ENCODE results near the gene PCBP4. TPM values are rescaled to one million over a fixed set of nuclear protein-coding genes. Genes with fewer than 3 reads are reported as not detected.
"Not testable (repeated sequence)": the region's sequence is repeated elsewhere in the genome, so short reads cannot be mapped to it uniquely, and the experiment has no call there.

The PCBP4 gene
- polyA plus RNA-seq, 1 donor: 48.8 TPM

DNA sequence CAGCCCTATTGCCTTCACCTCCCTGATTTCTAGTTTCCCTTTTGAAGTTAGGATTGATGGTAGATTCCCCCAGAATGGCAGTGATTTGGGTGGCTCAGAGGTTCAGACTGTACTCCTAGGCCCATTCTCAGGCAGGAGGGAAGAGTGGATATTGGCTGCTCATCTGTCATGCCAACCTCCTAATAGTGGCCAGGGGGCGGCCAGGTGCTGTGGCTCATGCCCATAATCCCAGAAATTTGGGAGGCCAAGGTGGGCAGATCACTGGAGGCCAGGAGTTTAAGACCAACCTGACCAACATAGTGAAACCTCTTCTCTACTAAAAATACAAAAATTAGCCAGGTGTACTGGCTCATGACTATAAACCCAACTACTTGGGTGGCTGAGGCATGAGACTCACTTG, 36.8 kb downstream of the PCBP4 start:
- H3K4me1 ChIP-seq (ENCODE audit: control insufficient read depth, insufficient read depth, low read length): no peaks in the 10 kb centered on the region
- H3K36me3 ChIP-seq (ENCODE audit: control insufficient read depth, insufficient read depth, low read length): peaks cover 27% of the 10 kb centered on the region
- no peak for DNase-seq
- H3K27ac ChIP-seq (ENCODE audit: low read length): no peak overlapping the region
- no peak overlapping the region for H3K4me3 ChIP-seq (ENCODE audit: low read length)
- WGBS (ENCODE audit: insufficient coverage, low lambda C conversion rate): no CpG with 5 or more reads among the region's 1 CpG
- H3K9me3 ChIP-seq (ENCODE audit: control insufficient read depth, low read depth, low read length): no peaks in the 10 kb centered on the region
- no peaks in the 10 kb centered on the region for H3K27me3 ChIP-seq (ENCODE audit: control insufficient read depth, insufficient read depth, low read length)

DNA sequence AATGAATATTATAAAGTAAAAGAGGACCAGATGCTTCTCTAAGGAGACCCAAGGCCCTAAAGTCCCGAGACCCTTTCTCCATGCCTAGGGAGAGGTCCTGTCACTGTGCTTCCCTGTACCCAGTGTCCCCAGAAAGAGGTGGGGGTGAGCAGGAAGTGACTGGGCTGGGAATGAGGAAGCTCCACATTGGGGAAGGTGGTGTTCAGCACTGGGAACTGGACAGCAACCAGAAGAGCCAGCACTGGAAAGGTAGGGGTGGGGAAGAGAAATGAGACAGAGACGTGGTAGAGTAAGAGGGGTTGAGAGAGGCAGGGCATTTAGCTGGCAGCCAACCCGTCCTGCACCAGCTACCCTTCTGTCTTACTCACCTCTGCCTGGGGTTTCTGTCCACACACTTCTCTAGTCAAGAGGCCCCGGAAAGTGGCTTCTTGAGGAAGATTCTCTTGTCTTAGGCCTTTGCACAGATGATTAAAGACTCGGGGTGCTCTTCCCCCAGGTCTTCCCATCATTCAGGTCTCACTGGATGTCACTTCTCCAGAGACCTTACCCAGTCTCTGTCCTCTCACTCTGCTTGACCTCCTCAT, 37.7 kb downstream of the PCBP4 start:
- Histone ChIP-seq H3K4me3 (ENCODE audit: low read length) (no peak overlapping the region), H3K9me3 (ENCODE audit: control insufficient read depth, low read depth, low read length) (no peaks in the 10 kb centered on the region), H3K27ac (ENCODE audit: low read length) (no peak overlapping the region), H3K27me3 (ENCODE audit: control insufficient read depth, insufficient read depth, low read length) (no peaks in the 10 kb centered on the region), H3K36me3 (ENCODE audit: control insufficient read depth, insufficient read depth, low read length) (peaks cover 18% of the 10 kb centered on the region), H3K4me1 (ENCODE audit: control insufficient read depth, insufficient read depth, low read length) (no peaks in the 10 kb centered on the region)
- WGBS (ENCODE audit: insufficient coverage, low lambda C conversion rate): no CpG with 5 or more reads among the region's 5 CpGs
- DNase-seq: no peak

DNA sequence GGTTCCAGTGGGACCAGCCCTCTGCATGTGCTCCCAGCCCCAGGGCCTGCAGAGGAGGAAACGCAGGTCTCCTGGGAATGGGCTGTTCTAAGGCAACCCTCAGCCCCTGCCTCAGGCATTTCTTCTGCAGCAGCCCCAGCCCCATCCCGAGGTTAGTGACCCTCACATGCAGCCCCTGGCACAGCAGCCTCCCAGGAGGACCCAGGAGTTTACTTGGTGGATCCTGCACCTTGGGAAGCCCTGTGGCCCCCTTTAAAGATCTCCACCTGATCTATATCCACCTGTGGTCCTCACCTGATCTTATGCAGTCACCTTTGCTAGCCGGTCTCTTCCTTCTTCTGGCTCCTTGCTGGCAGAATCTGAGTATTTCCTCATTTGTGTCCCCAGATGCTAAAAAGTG, 38.3 kb downstream of the PCBP4 start:
- not testable (repeated sequence) for H3K27me3 ChIP-seq (ENCODE audit: control insufficient read depth, insufficient read depth, low read length); H3K27ac ChIP-seq (ENCODE audit: low read length); H3K4me3 ChIP-seq (ENCODE audit: low read length); H3K9me3 ChIP-seq (ENCODE audit: control insufficient read depth, low read depth, low read length); H3K4me1 ChIP-seq (ENCODE audit: control insufficient read depth, insufficient read depth, low read length); DNase-seq
- H3K36me3 ChIP-seq (ENCODE audit: control insufficient read depth, insufficient read depth, low read length): peaks cover 13% of the 10 kb centered on the region
- no CpG with 5 or more reads among the region's 3 CpGs for WGBS (ENCODE audit: insufficient coverage, low lambda C conversion rate)

DNA sequence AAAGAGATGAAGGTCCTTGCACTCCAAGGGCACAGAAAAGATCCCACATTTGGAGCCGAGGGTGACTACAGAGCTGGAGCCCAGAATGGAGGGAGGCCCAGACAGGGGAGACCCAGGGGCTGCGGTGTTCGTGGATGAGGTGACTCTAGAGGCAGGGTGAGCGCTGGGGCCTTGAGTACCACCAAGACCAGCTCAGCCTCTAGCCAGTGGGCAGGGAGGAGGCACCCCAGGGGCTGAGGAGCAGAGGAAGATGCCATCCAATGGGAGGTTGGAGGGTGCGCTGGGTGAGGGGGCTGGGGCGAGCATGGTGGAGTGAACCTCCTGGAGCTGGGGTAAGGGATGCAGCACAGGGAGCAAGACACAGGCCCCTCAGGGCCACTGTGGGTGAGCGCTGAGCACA, 38.8 kb downstream of the PCBP4 start:
- H3K4me3 ChIP-seq (ENCODE audit: low read length): no peak overlapping the region
- H3K27me3 ChIP-seq (ENCODE audit: control insufficient read depth, insufficient read depth, low read length): no peaks in the 10 kb centered on the region
- no CpG with 5 or more reads among the region's 7 CpGs for WGBS (ENCODE audit: insufficient coverage, low lambda C conversion rate)
- H3K9me3 ChIP-seq (ENCODE audit: control insufficient read depth, low read depth, low read length): no peaks in the 10 kb centered on the region
- peaks cover 7% of the 10 kb centered on the region for H3K36me3 ChIP-seq (ENCODE audit: control insufficient read depth, insufficient read depth, low read length)
- H3K27ac ChIP-seq (ENCODE audit: low read length): no peak overlapping the region
- no peaks in the 10 kb centered on the region for H3K4me1 ChIP-seq (ENCODE audit: control insufficient read depth, insufficient read depth, low read length)
- DNase-seq: no peak

DNA sequence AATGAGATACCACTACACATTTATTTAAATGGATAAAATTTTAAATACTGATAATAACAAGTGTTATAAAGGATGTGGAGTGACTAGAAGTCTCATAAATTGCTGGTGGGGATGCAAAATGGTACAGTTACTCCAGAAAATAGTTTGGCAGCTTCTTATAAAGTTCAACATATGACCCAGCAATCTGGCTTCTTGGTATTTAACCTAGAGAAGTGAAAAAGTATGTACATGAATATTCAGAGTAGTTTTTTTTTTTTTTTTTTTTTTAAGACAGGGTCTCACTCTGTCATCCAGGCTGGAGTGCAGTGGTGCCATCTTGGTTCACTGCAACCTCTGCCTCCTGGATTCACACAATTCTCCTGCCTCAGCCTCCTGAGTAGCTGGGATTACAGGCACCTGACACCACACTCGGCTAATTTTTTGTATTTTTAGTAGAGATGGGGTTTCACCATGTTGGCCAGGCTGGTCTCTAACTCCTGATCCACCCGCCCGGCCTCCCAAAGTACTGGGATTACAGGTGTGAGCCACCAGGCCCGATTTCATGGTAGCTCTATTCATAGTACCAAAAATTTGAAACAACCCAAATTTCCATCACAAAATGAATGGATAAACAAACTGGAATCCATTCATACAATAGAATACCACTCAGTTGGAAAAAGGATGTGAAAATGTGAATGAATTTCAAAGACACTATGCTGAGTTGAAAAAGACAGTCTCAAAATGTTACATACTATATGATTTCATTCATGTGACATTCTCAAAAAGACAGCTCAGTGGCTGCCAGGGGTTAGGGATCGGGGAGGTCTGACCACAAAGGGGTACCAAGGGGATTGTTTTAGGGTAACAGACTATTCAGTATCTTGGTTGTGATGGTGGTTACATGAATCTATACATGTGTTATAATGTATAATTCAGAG, 39.9 kb downstream of the PCBP4 start:
- H3K4me1 ChIP-seq (ENCODE audit: control insufficient read depth, insufficient read depth, low read length): no peaks in the 10 kb centered on the region
- no peak overlapping the region for H3K4me3 ChIP-seq (ENCODE audit: low read length)
- H3K9me3 ChIP-seq (ENCODE audit: control insufficient read depth, low read depth, low read length): no peaks in the 10 kb centered on the region
- H3K27ac ChIP-seq (ENCODE audit: low read length): no peak overlapping the region
- H3K27me3 ChIP-seq (ENCODE audit: control insufficient read depth, insufficient read depth, low read length): no peaks in the 10 kb centered on the region
- DNase-seq: no peak
- no CpG with 5 or more reads among the region's 5 CpGs for WGBS (ENCODE audit: insufficient coverage, low lambda C conversion rate)
- H3K36me3 ChIP-seq (ENCODE audit: control insufficient read depth, insufficient read depth, low read length): no peaks in the 10 kb centered on the region

DNA sequence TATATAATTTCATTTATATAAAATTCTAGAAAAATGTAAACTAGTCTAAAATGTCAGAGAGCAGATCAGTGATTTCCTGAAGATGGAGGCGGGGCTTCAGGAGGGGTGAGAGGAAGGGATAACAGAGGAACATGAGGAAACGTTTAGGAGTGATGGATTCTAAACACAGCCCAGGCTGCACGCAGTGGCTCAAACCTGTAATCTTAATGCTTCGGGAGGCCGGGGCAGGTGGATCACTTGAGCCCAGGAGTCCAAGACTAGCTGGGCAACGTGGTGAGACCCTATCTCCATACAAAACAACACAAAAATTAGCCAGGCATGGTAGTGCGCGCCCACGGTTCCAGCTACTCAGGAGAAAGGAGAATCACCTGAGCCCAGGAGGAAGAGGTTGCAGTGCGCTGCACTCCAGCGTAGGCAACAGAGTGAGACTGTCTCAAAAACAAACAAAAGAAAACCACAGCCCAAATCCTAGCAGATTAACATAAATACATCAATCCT, 46.1 kb downstream of the PCBP4 start:
- Histone ChIP-seq H3K27me3 (ENCODE audit: control insufficient read depth, insufficient read depth, low read length) (no peaks in the 10 kb centered on the region), H3K36me3 (ENCODE audit: control insufficient read depth, insufficient read depth, low read length) (no peaks in the 10 kb centered on the region), H3K4me1 (ENCODE audit: control insufficient read depth, insufficient read depth, low read length) (no peaks in the 10 kb centered on the region), H3K9me3 (ENCODE audit: control insufficient read depth, low read depth, low read length) (no peaks in the 10 kb centered on the region), H3K27ac (ENCODE audit: low read length) (no peak overlapping the region), H3K4me3 (ENCODE audit: low read length) (no peak overlapping the region)
- no peak for DNase-seq
- WGBS (ENCODE audit: insufficient coverage, low lambda C conversion rate): 100% methylated on average over 1 of the region's 11 CpGs

DNA sequence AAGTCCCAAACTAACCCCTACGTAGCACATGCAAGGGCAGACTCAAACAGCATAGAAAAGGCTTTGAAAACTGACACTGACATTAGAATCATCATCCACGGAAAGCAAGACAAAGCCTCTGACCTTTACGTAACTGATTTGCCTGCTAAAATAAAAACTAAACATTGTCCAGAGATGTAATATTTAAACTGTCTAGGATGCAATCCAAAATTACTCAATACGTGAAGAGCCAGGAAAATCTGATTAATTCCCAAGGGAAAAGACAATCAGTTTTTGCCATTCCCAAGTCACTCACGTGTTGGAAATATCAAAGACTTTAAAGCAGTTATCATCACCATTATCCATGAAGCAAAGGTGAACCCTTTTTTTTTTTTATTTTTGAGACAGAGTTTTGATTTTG, 50.8 kb downstream of the PCBP4 start:
- Histone ChIP-seq H3K4me3 (ENCODE audit: low read length) (no peak overlapping the region), H3K36me3 (ENCODE audit: control insufficient read depth, insufficient read depth, low read length) (no peaks in the 10 kb centered on the region), H3K9me3 (ENCODE audit: control insufficient read depth, low read depth, low read length) (no peaks in the 10 kb centered on the region), H3K27ac (ENCODE audit: low read length) (no peak overlapping the region), H3K27me3 (ENCODE audit: control insufficient read depth, insufficient read depth, low read length) (no peaks in the 10 kb centered on the region), H3K4me1 (ENCODE audit: control insufficient read depth, insufficient read depth, low read length) (no peaks in the 10 kb centered on the region)
- no peak for DNase-seq
- WGBS (ENCODE audit: insufficient coverage, low lambda C conversion rate): no CpG with 5 or more reads among the region's 5 CpGs

DNA sequence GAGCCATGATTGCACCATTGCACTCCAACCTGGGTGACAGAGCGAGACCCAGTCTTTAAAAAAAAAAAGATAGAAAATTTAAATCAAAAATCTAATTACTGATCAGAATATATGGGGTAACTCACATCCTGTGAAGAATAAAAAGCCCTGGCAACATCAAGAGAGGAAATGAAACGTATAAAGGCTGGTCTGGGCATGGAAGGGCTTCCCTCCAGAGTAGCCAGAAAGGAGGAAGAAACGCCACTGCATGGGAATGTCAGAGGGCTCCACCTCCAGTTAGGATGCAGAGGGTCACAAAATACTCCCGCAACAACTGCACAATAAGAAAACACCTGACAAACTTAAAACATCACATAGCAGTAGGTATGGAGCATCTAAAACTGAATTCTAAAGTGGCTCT, 59.2 kb downstream of the PCBP4 start:
- no peaks in the 10 kb centered on the region for H3K4me1 ChIP-seq (ENCODE audit: control insufficient read depth, insufficient read depth, low read length)
- H3K36me3 ChIP-seq (ENCODE audit: control insufficient read depth, insufficient read depth, low read length): no peaks in the 10 kb centered on the region
- no peaks in the 10 kb centered on the region for H3K27me3 ChIP-seq (ENCODE audit: control insufficient read depth, insufficient read depth, low read length)
- no peak overlapping the region for H3K4me3 ChIP-seq (ENCODE audit: low read length)
- DNase-seq: no peak
- 100% methylated on average over 1 of the region's 4 CpGs for WGBS (ENCODE audit: insufficient coverage, low lambda C conversion rate)
- peaks cover 9% of the 10 kb centered on the region for H3K9me3 ChIP-seq (ENCODE audit: control insufficient read depth, low read depth, low read length)
- no peak overlapping the region for H3K27ac ChIP-seq (ENCODE audit: low read length)

Other genes starting within 250 kb of the PCBP4 start
- gene IQCF6, start 188.2 kb downstream of the PCBP4 start, polyA plus RNA-seq: not detected
- gene IQCF2, start 105.8 kb downstream of the PCBP4 start, polyA plus RNA-seq: not detected
- not detected for gene IQCF5, start 91.9 kb downstream of the PCBP4 start, polyA plus RNA-seq
- not detected for gene IQCF1, start 64.1 kb downstream of the PCBP4 start, polyA plus RNA-seq
- gene RRP9, start 25.6 kb downstream of the PCBP4 start, polyA plus RNA-seq: 17.8 TPM
- 17.1 TPM for gene PARP3, start 25.1 kb downstream of the PCBP4 start, polyA plus RNA-seq
- gene GPR62, start 12.1 kb downstream of the PCBP4 start, polyA plus RNA-seq: 0.18 TPM
- gene ABHD14B, start 6.6 kb upstream of the PCBP4 start, polyA plus RNA-seq: 101 TPM
- gene ABHD14A, start 7.6 kb upstream of the PCBP4 start, polyA plus RNA-seq: 14.1 TPM
- gene ACY1, start 16.1 kb upstream of the PCBP4 start, polyA plus RNA-seq: 269 TPM
- 2,526 TPM for gene RPL29, start 28.4 kb upstream of the PCBP4 start, polyA plus RNA-seq
- 9.6 TPM for gene DUSP7, start 89.1 kb upstream of the PCBP4 start, polyA plus RNA-seq
- gene POC1A, start 187.0 kb upstream of the PCBP4 start, polyA plus RNA-seq: 5.9 TPM
- gene ALAS1, start 230.7 kb upstream of the PCBP4 start, polyA plus RNA-seq: 37.2 TPM

Data from large intestine (tissue), 3 donors.